ENCODE measurements around the gene SLC36A2. TPM values are rescaled to one million over a fixed set of nuclear protein-coding genes. Genes with fewer than 3 reads are reported as not detected.

The SLC36A2 gene
- total RNA-seq, 2 donors from 2014 or later, result not detected

GRCh38 chr5:151270599-151270998 is 76.8 kb downstream of the SLC36A2 start:
- Histone ChIP-seq H3K4me1 (ENCODE audit: control insufficient read depth in 1 of 2, low read depth in 2 of 2) (no peaks in the 10 kb centered on the region), H3K27me3 (replicated peaks; ENCODE audit: insufficient read depth) (no peaks in the 10 kb centered on the region), H3K9me3 (no peaks in the 10 kb centered on the region), H3K36me3 (peaks cover 13% of the 10 kb centered on the region), H3K4me3 (no peak overlapping the region), H3K27ac (no peak overlapping the region)
- ATAC-seq (ENCODE audit: insufficient number of reproducible peaks, low FRiP score, low read depth), result no peak
- TF ChIP-seq CTCF (IDR thresholded peaks at IDR 0.05), result no peak
- DNase-seq (ENCODE audit: low spot score), result no peak

- DNase-seq (ENCODE audit: low spot score) (no peak), ATAC-seq (ENCODE audit: insufficient number of reproducible peaks, low FRiP score, low read depth) (no peak)
- Histone ChIP-seq H3K4me1 (ENCODE audit: control insufficient read depth in 1 of 2, low read depth in 2 of 2) (no peaks in the 10 kb centered on the region), H3K27ac (no peak overlapping the region), H3K36me3 (peaks cover 14% of the 10 kb centered on the region), H3K27me3 (replicated peaks; ENCODE audit: insufficient read depth) (no peaks in the 10 kb centered on the region), H3K4me3 (no peak overlapping the region), H3K9me3 (no peaks in the 10 kb centered on the region)
- TF ChIP-seq CTCF (IDR thresholded peaks at IDR 0.05), result no peak
Measured at GRCh38 chr5:151267491-151268260, 79.7 kb downstream of the SLC36A2 start.

Other genes starting within 250 kb of the SLC36A2 start
- 100 to 1,000 TPM; 207 to 349 TPM for gene ANXA6, start 189.8 kb downstream of the SLC36A2 start, total RNA-seq
- gene CCDC69, start 123.5 kb downstream of the SLC36A2 start, total RNA-seq, result 10 to 100 TPM; 39.1 to 75.3 TPM
- 10 to 100 TPM; 26.1 to 32.1 TPM for gene GM2A, start 94.4 kb downstream of the SLC36A2 start, total RNA-seq
- gene SLC36A3, start 43.8 kb downstream of the SLC36A2 start, total RNA-seq, result not detected
- 10 to 100 TPM; 16.0 to 26.5 TPM for gene SLC36A1, start 100.0 kb upstream of the SLC36A2 start, total RNA-seq
- under 1 TPM in 1 of 2 donors, not detected in 1; 0.14 TPM for gene FAT2, start 243.8 kb upstream of the SLC36A2 start, total RNA-seq

Data from thoracic aorta (tissue), 2 donors.